ENCODE results near the gene SLC35E3. TPM values are rescaled to one million over a fixed set of nuclear protein-coding genes. Genes with fewer than 3 reads are reported as not detected.

SLC35E3 gene
- total RNA-seq, 4 donors from 2014 or later, result 2.0 to 13.9 (median 5.5) TPM

DNA sequence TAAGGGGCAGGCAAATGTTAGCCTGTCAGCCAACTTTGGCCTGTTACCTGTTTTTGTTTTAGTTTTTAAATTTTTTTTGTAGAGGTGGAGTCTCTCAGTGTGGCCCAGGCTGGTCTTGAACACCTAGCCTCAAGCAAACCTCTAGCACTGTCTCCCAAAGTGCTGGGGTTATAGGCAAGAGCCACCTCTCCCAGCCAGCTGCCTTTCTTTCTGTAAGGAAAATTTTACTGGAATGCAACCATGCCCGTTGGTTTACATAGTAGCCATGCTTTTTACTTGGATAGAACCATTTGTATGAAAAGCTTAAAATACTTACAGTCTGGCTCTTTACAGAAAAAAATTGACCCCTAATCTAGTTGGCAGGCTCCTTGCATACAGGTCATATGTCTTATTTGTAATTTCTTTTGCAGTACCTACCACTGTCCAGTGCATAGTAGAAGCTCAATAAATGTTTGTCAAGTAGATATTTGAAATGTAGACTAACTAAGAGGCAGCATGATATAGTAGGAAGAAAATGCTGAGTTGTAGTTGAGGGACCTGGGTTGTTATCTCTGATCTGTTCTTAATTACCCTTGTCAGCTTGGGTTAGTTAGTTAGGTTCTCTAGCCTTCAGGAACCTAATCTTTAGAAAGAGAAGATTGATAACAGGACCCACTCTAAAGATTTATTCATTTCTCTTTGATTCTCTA is 66.7 kb downstream of the SLC35E3 start:
- TF ChIP-seq, protein P1, sequence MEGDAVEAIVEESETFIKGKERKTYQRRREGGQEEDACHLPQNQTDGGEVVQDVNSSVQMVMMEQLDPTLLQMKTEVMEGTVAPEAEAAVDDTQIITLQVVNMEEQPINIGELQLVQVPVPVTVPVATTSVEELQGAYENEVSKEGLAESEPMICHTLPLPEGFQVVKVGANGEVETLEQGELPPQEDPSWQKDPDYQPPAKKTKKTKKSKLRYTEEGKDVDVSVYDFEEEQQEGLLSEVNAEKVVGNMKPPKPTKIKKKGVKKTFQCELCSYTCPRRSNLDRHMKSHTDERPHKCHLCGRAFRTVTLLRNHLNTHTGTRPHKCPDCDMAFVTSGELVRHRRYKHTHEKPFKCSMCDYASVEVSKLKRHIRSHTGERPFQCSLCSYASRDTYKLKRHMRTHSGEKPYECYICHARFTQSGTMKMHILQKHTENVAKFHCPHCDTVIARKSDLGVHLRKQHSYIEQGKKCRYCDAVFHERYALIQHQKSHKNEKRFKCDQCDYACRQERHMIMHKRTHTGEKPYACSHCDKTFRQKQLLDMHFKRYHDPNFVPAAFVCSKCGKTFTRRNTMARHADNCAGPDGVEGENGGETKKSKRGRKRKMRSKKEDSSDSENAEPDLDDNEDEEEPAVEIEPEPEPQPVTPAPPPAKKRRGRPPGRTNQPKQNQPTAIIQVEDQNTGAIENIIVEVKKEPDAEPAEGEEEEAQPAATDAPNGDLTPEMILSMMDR (IDR thresholded peaks at IDR 0.05; ENCODE audit: low read depth), result no peak

DNA sequence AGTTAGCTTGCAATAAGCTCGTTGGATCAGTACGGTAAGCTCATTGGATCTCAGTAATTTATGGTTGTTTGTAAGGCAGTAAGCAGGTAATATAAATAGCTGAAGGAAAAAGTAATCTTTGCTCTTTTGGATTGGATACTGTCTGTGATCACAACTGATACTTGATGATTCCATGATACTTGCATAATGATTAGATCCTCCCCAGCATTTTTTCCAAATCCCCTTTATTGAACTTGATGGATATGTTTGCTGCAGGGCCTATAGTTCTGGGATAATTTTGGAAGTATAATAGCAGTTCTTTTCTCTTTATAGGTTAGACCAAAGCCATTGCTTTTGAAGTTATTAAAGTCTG is 67.2 kb downstream of the SLC35E3 start:
- TF ChIP-seq, protein P1 (IDR thresholded peaks at IDR 0.05; ENCODE audit: low read depth), result no peak

DNA sequence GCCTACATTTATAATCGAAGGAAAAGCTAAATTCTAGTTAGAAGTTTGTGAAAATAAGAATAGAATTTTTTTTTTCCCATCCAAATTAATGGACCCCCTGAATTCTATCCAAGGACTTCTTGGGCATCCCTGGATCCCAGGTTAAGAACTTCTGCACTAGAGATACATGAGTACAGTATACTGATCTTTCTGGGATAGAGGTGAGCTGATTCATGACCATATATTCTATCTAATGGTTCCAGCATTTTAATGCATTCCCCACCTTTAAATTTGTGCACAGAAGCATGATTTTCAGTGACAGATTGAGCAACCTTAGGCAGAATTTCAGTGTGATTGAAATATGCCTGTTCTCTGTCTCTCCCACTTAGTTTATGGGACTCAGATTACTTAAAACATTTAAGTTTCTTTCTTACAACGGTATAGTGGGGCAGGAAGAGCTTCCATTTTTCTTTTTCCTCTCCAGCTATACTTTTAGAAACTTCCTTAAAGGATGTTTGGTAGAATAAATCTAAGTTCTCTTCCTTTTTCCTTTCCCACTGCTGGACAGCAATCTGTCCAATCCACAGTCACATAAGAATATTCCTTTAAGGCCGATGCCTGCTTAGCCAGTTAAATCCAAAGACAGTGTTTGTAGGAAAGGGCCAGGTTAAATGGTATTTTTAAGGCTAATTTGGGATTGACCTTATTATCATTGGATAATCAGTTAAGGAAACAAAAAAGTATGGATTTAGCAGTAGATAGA is 68.7 kb downstream of the SLC35E3 start:
- TF ChIP-seq, protein P1 (IDR thresholded peaks at IDR 0.05; ENCODE audit: low read depth), result no peak

DNA sequence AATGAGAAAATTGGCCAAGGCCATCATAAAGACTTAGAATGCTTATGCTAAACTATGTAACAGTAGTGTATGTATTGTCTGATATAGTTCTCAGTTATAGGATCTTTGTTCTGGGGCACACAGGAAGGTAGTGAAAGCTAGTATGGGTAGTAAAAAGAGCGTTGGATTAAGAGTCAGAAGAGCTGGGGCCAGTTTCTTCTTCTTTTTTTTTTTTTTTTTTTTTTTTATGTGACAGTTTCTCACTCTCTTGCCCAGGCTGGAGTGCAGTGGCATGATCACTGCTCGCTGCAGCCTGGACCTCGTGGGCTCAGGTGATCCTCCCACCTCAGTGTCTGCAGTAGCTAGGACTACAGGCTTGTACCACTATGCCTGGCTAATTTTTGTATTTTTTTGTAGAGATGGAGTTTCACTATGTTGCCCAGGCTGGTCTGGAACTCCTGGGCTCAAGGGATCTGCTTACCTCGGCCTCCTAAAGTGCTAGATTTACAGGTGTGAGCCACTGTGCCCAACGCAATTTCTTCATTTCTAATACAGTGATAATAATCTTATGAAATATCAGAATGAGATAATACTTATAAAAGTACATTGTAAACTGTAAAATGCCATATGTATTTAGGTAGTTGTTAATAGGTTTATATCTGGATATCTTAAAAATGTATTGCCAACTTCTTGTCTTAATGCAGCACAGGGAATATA is 69.4 kb downstream of the SLC35E3 start:
- TF ChIP-seq, protein P1 (IDR thresholded peaks at IDR 0.05; ENCODE audit: low read depth), result no peak

DNA sequence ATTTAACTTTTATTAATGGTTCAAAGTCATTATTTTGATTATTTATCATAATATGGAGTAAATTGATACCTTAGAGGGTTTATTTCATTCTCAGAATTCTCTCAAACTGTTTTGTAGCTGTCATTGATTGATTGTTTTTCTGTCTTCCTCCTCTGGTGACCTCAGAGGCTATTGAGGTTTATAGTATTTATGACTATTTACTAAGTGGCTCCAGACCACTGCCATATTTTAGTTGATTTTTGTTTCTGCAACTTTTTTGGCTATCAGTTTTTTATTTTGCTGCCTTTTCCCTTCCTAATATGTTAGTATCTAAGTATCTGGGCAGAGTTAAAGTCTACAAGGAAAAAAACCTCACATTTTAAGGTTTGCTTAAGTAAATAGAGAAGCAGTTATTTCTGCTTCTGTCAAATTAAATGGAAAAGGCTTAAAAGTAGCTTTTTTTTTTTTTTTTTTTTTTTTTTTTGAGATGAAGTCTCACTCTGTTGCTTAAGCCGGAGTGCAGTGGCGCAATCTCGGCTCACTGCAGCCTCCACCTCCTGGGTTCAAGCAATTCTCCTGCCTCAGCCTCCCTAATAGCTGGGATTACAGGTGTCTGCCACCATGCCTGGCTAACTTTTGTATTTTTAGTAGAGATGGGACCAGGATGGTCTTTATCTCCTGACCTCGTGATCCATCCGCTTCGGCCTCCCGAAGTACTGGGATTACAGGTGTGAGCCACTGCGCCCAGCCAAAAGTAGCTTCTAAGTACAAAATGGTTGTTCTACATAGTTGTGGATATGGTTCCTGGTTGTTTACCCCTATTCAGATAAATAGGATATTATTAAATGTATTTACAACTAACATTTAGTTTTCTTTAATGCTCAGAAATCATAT is 70.2 kb downstream of the SLC35E3 start:
- TF ChIP-seq, protein P1 (IDR thresholded peaks at IDR 0.05; ENCODE audit: low read depth), result no peak

DNA sequence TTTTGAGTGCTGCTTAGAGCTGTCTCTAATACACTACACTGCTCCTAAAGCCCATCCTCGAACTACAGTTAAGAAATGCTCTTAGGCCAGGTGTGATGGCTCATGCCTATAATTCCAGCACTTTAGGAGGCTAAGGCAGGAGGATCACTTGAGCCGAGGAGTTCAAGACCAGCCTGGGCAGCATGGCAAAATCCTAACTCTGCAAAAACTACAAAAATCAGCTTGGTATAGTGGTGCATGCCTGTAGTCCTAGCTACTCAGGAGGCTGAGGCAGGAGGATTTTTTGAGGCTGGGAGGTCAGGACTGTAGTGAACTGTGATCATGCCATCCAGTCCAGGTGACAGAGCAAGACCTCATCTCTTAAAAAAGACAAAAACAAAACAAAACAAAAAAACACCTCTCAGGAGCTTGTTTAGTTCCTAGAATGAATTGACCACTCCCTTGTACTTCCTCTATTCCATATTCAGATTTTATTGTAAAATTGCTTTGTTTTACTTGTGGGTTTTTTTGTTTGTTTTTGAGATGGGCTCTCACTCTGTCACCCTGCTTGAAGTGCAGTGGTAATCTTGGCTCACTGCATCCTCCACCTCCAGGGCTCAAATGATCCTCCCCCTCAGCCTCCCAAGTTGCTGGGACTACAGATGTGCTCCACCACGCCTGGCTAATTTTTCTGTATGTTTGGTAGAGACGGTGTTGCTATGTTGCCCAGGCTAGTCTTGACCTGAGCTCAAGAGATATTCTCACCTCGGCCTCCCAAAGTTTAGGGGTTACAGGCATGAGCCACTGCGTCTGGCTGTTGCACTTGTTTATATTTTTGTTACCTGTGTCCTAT is 75.6 kb downstream of the SLC35E3 start:
- TF ChIP-seq, protein P1 (IDR thresholded peaks at IDR 0.05; ENCODE audit: low read depth), result no peak

All from subcutaneous adipose tissue (tissue), 4 donors.